ENCODE measurements around the gene USP43.

The USP43 gene

GRCh38 chr17:9666461-9667050 is 21.2 kb downstream of the USP43 start:
- no peak for DNase-seq

- DNase-seq, result no peak
Observed at GRCh38 chr17:9668517-9668916, 23.2 kb downstream of the USP43 start.

GRCh38 chr17:9669551-9670008 is 24.3 kb downstream of the USP43 start:
- no peak for DNase-seq

- DNase-seq, result no peak
Observed at GRCh38 chr17:9670596-9670995, 25.3 kb downstream of the USP43 start.

- DNase-seq, result peak in 1 of 2 experiments; percentile 33
Observed at GRCh38 chr17:9671559-9671958, 26.2 kb downstream of the USP43 start.

GRCh38 chr17:9672266-9672665 is 26.9 kb downstream of the USP43 start:
- DNase-seq, result no peak

GRCh38 chr17:9672691-9673090 is 27.4 kb downstream of the USP43 start:
- no peak for DNase-seq

GRCh38 chr17:9676084-9676483 is 30.8 kb downstream of the USP43 start:
- no peak for DNase-seq

GRCh38 chr17:9676820-9677310 is 31.5 kb downstream of the USP43 start:
- DNase-seq, result no peak

GRCh38 chr17:9677411-9677810 is 32.1 kb downstream of the USP43 start:
- no peak for DNase-seq

GRCh38 chr17:9677896-9678295 is 32.6 kb downstream of the USP43 start:
- DNase-seq, result no peak

- DNase-seq, result peak in 1 of 2 experiments; percentile 32
Observed at GRCh38 chr17:9684955-9685621, 39.8 kb downstream of the USP43 start.

GRCh38 chr17:9693755-9694154 is 48.4 kb downstream of the USP43 start:
- DNase-seq, result no peak

- no peak for DNase-seq
Observed at GRCh38 chr17:9696279-9697044, 51.1 kb downstream of the USP43 start.

GRCh38 chr17:9700136-9700535 is 54.8 kb downstream of the USP43 start:
- no peak for DNase-seq

GRCh38 chr17:9700754-9701476 is 55.6 kb downstream of the USP43 start:
- DNase-seq, result no peak

- no peak for DNase-seq
Observed at GRCh38 chr17:9702482-9702881, 57.2 kb downstream of the USP43 start.

- DNase-seq, result no peak
Observed at GRCh38 chr17:9702914-9703780, 57.8 kb downstream of the USP43 start.

- no peak for DNase-seq
Observed at GRCh38 chr17:9703781-9704082, 58.4 kb downstream of the USP43 start.

- no peak for DNase-seq
Observed at GRCh38 chr17:9705745-9706144, 60.4 kb downstream of the USP43 start.

- DNase-seq, result no peak
Observed at GRCh38 chr17:9707948-9708347, 62.6 kb downstream of the USP43 start.

GRCh38 chr17:9714801-9715200 is 69.5 kb downstream of the USP43 start:
- no peak for DNase-seq

Measured in NCI-H1930 (cell line).